Measurements from ENCODE around the gene HSD17B4. TPM values are rescaled to one million over a fixed set of nuclear protein-coding genes. Genes with fewer than 3 reads are reported as not detected.

HSD17B4 gene
- total RNA-seq, 1 experiment from 2014 or later, result 107 TPM

- H3K4me1 ChIP-seq (ENCODE audit: control insufficient read depth, insufficient read depth, low read length), result peaks cover 6% of the 10 kb centered on the region
- no peaks in the 10 kb centered on the region for H3K36me3 ChIP-seq (ENCODE audit: control insufficient read depth, insufficient read depth, low read length)
- no peaks in the 10 kb centered on the region for H3K9me3 ChIP-seq (ENCODE audit: control insufficient read depth, insufficient read depth, low read depth, low read length)
- no peak for ATAC-seq
- TF ChIP-seq REST (IDR thresholded peaks at IDR 0.05; ENCODE audit: insufficient read depth in 1 of 2, low read depth in 2 of 2, low read length in 1 of 2) (no peak), SIN3A (IDR thresholded peaks at IDR 0.05; ENCODE audit: borderline replicate concordance, insufficient read depth, low read depth, low read length) (no peak), TCF7L2 (IDR thresholded peaks at IDR 0.05; ENCODE audit: low read depth, low read length) (no peak), POLR2AphosphoS5 (IDR thresholded peaks at IDR 0.05; ENCODE audit: low read depth, low read length) (no peak)
- TF ChIP-seq, protein P1, sequence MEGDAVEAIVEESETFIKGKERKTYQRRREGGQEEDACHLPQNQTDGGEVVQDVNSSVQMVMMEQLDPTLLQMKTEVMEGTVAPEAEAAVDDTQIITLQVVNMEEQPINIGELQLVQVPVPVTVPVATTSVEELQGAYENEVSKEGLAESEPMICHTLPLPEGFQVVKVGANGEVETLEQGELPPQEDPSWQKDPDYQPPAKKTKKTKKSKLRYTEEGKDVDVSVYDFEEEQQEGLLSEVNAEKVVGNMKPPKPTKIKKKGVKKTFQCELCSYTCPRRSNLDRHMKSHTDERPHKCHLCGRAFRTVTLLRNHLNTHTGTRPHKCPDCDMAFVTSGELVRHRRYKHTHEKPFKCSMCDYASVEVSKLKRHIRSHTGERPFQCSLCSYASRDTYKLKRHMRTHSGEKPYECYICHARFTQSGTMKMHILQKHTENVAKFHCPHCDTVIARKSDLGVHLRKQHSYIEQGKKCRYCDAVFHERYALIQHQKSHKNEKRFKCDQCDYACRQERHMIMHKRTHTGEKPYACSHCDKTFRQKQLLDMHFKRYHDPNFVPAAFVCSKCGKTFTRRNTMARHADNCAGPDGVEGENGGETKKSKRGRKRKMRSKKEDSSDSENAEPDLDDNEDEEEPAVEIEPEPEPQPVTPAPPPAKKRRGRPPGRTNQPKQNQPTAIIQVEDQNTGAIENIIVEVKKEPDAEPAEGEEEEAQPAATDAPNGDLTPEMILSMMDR (IDR thresholded peaks at IDR 0.05), result no peak
- BruUV-seq (replicated peaks), result no TSS peak
- no peak for DNase-seq (ENCODE audit: low read depth, low spot score)
- H3K4me3 ChIP-seq (ENCODE audit: low read depth in 2 of 2, low read length in 2 of 2), result no peak overlapping the region
- intact Hi-C loops (cut with micrococcal nuclease; ENCODE audit: unreplicated experiment) (no loop called here), in situ Hi-C loops (cut with HindIII; ENCODE audit: low pct_unique_long_range_greater_than_20kb, low sequenced_read_pairs) (no loop called here)
- H3K27ac ChIP-seq (ENCODE audit: low read length), result no peak overlapping the region
- CTCF ChIA-PET, result no interaction called here
- POLR2A ChIA-PET, result no interaction called here
- H3K27me3 ChIP-seq (ENCODE audit: control insufficient read depth, insufficient read depth, low read length), result no peaks in the 10 kb centered on the region
Observed at GRCh38 chr5:119454171-119454570, 1.9 kb downstream of the HSD17B4 start.

DNA sequence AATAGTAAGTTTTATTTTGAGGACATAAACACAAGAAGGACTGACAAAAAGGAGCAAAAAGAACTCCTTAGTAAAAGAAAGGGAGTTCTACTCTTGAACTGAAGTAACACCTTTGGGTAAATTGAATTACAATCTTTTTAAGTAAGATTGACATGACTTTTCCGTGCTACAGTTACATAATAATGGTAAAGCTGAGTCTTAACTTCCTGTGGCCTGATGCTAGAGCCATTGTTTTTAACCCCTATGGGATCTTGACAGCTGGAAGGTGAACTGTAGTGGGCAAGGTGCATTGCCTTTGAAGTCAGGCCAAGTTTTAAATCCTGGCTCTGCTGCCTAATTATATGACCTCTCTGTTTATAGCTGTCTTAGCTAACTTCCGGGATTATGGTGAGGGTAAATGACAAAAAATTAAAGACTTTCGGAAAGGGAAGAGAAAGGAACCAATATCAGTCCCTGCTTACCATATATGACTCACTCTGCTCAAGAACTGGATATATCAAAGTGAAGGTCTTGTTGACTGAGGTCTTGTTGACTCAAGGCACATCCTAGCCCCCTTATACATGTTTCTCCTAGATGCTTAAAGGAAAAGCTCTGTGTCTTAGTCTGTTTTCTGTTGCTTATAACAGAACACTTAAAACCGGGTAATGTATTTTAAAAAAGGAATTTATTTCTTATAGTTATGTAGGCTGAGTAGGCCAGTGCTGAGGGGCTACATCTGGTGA, 6.8 kb downstream of the HSD17B4 start:
- Histone ChIP-seq H3K4me1 (ENCODE audit: control insufficient read depth, insufficient read depth, low read length) (no peaks in the 10 kb centered on the region), H3K4me3 (ENCODE audit: low read depth in 2 of 2, low read length in 2 of 2) (no peak overlapping the region), H3K9me3 (ENCODE audit: control insufficient read depth, insufficient read depth, low read depth, low read length) (no peaks in the 10 kb centered on the region), H3K27me3 (ENCODE audit: control insufficient read depth, insufficient read depth, low read length) (no peaks in the 10 kb centered on the region), H3K36me3 (ENCODE audit: control insufficient read depth, insufficient read depth, low read length) (no peaks in the 10 kb centered on the region), H3K27ac (ENCODE audit: low read length) (no peak overlapping the region)
- POLR2A ChIA-PET, result no interaction called here
- intact Hi-C loops (cut with micrococcal nuclease; ENCODE audit: unreplicated experiment) (no loop called here), in situ Hi-C loops (cut with HindIII; ENCODE audit: low pct_unique_long_range_greater_than_20kb, low sequenced_read_pairs) (no loop called here)
- no peak for DNase-seq (ENCODE audit: low read depth, low spot score)
- ATAC-seq, result no peak
- no peak for TF ChIP-seq SIN3A (IDR thresholded peaks at IDR 0.05; ENCODE audit: borderline replicate concordance, insufficient read depth, low read depth, low read length)
- TF ChIP-seq TCF7L2 (IDR thresholded peaks at IDR 0.05; ENCODE audit: low read depth, low read length), result no peak
- TF ChIP-seq, protein P1 (IDR thresholded peaks at IDR 0.05), result no peak
- TF ChIP-seq POLR2AphosphoS5 (IDR thresholded peaks at IDR 0.05; ENCODE audit: low read depth, low read length), result no peak
- TF ChIP-seq REST (IDR thresholded peaks at IDR 0.05; ENCODE audit: insufficient read depth in 1 of 2, low read depth in 2 of 2, low read length in 1 of 2), result no peak
- CTCF ChIA-PET, result no interaction called here
- BruUV-seq (replicated peaks), result no TSS peak
